Activated CD8-positive, alpha-beta T cell treated with anti-CD3 and anti-CD28 coated beads, Interleukin-2, amount 10 ng/mL, durations not matched to agents 7 days and 5 days (primary cell): ENCODE measurements around the gene TMEM233. TPM values are rescaled to one million over a fixed set of nuclear protein-coding genes. Genes with fewer than 3 reads are reported as not detected.

Experiments
- ATAC-seq: fragments of 150-1000 bp; cut with Tn5 transposase; one replicate; pipeline ENCODE4 v1.10.0; 2021; ENCODE audit warnings: moderate library complexity
- CTCF ChIA-PET: fragments of 350-600 bp; sonication (Branson Sonifier 250); formaldehyde crosslinking; loops from one replicate; lab custom pipeline; 2021; ENCODE audit warnings: antibody characterized with exemption; lab: Charles Lee
- POLR2A ChIA-PET: fragments of 350-600 bp; sonication (Branson Sonifier 250); formaldehyde crosslinking; loops from one replicate; lab custom pipeline; 2021; ENCODE audit warnings: antibody characterized with exemption; lab: Charles Lee
- DNase-seq: peaks from one replicate; pipeline ENCODE4 v3.0.0-alpha.2; 2020
- H3K27ac Mint-ChIP-seq: one replicate; pipeline ENCODE4 v1.8.0; 2021; ENCODE audit warnings: mild to moderate bottlenecking, mixed read lengths
- H3K27me3 Mint-ChIP-seq: one replicate; pipeline ENCODE4 v1.8.0; 2021; ENCODE audit warnings: low read depth, mixed read lengths
- H3K36me3 Mint-ChIP-seq: one replicate; pipeline ENCODE4 v1.8.0; 2021; ENCODE audit warnings: low read depth, mixed read lengths
- H3K4me1 Mint-ChIP-seq: one replicate; pipeline ENCODE4 v1.8.0; 2021; ENCODE audit warnings: low read depth, mixed read lengths
- H3K4me3 Mint-ChIP-seq: one replicate; pipeline ENCODE4 v1.8.0; 2021; ENCODE audit warnings: mild to moderate bottlenecking, mixed read lengths
- H3K9me3 Mint-ChIP-seq: one replicate; pipeline ENCODE4 v1.8.0; 2022; ENCODE audit warnings: mixed read lengths; ENCODE audit not compliant: insufficient read depth
- total RNA-seq, 2 experiments: library from RNA; stranded (reverse); gene quantifications; one replicate each; pipeline ENCODE4 v1.2.3, GENCODE V29; 2021

TMEM233 gene
- total RNA-seq, 2 experiments from 2014 or later, result not detected

DNA sequence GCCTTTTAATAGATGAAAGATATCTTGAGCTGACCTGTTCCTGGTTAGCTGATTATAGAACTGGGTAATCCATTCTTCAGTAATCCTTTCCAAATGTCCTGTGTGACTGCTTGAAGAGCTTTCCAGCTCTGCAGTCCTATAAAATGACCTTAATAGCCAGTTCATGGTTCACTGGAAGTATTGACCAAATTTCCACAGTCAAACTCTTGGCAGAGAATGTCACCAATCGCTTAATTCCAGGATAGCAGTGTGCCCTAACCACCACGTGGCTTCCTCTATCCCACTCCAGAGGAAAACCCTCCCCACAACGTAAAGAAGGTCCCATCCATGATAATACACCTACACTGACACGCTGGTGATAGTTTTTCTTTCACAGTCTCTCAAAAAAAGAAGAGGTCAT is 91.8 kb downstream of the TMEM233 start:
- ATAC-seq, result no peak
- Mint-ChIP-seq H3K27me3 (no peaks in the 10 kb centered on the region), H3K36me3 (peaks cover 59% of the 10 kb centered on the region), H3K4me1 (peaks cover 17% of the 10 kb centered on the region), H3K9me3 (no peaks in the 10 kb centered on the region), H3K27ac (no peak overlapping the region), H3K4me3 (no peak overlapping the region)
- ChIA-PET POLR2A (no interaction called here), CTCF (no interaction called here)
- DNase-seq, result no peak

DNA sequence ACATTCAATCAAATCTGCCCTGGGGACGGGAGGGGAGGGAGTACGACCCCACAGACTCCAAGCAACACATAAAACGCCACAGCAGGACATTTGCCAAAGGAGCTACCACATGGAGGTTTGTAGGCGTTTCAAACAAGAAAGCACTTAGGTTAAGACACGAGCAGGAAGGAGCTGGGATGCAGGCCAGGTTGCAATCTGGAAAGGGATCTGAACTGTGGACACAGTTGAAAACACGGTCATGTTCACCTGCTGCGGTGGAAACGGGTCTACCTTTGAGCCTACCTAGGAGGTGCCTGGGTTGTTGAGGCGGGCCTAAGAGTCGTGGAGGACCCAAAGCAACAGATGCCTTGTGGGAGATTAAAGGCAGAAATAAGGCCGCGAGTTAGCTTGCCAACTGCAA is 92.8 kb downstream of the TMEM233 start:
- H3K27me3 Mint-ChIP-seq, result no peaks in the 10 kb centered on the region

DNA sequence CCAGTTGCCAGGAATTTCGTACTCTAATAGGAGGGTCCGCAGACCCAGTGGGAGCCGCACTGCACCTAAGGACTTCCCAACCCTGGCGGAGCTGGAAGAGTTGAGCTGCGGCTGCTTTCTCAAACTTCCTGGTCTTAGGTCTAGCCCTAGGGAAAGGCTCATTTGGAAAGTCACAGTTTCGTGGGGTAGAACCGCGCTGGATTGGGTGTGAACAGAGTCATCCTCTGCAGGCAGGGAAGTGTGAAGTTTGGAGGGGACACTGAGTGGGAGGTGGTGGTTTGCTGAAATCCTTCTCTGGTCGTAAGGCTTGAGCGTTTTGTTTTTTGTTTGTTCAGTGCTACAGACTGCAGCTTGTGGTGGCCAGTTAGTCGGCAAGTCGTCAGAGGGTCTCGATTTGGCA is 93.2 kb downstream of the TMEM233 start:
- DNase-seq, result no peak

More for the DNA sequence above, 92.8 kb downstream of the TMEM233 start:
- Mint-ChIP-seq H3K27ac (no peak overlapping the region), H3K4me1 (peaks cover 17% of the 10 kb centered on the region), H3K4me3 (no peak overlapping the region), H3K36me3 (peaks cover 56% of the 10 kb centered on the region), H3K9me3 (no peaks in the 10 kb centered on the region)
- ChIA-PET CTCF (interaction anchor here (1.6 kb wide), 1 partner anchor 19 kb away, joined by 3 read pairs; the partner anchor contains the start of gene PRKAB1), POLR2A (interaction anchor here (0.7 kb wide), 1 partner anchor 374 kb away, joined by 3 read pairs; no protein-coding TSS in a partner anchor)
- DNase-seq (no peak), ATAC-seq (no peak)

DNA sequence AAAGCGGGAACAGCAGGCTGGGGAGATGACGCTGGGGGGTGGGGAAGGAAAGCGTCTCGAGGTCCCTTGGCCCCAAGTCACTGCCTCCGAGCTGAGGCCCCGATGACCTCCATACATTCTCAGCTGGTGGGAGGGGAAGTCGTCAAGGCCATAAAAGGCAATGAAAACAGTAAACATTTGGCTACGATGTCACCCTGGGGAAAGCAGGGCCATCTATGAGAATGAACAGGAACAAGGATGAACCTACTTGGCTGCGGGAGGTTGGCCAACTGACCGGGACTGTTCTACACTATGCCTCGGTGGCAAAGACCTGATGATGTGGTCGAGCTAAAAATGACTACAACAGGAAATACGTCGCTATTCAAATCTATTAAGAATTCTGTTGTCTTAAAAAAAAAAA is 93.8 kb downstream of the TMEM233 start:
- Mint-ChIP-seq H3K4me1 (peaks cover 11% of the 10 kb centered on the region), H3K27me3 (no peaks in the 10 kb centered on the region), H3K4me3 (no peak overlapping the region), H3K9me3 (no peaks in the 10 kb centered on the region), H3K27ac (no peak overlapping the region), H3K36me3 (peaks cover 52% of the 10 kb centered on the region)
- CTCF ChIA-PET, result interaction anchor here (1.6 kb wide), 1 partner anchor 20 kb away, joined by 3 read pairs; the partner anchor contains the start of gene PRKAB1
- ATAC-seq (no peak), DNase-seq (no peak)
- POLR2A ChIA-PET, result no interaction called here

More for the DNA sequence above, 93.2 kb downstream of the TMEM233 start:
- CTCF ChIA-PET, result interaction anchor here (1.6 kb wide), 1 partner anchor 19 kb away, joined by 3 read pairs; the partner anchor contains the start of gene PRKAB1
- Mint-ChIP-seq H3K36me3 (peaks cover 56% of the 10 kb centered on the region), H3K27me3 (no peaks in the 10 kb centered on the region), H3K27ac (no peak overlapping the region), H3K4me3 (no peak overlapping the region), H3K4me1 (peaks cover 17% of the 10 kb centered on the region), H3K9me3 (no peaks in the 10 kb centered on the region)
- no peak for ATAC-seq
- POLR2A ChIA-PET, result no interaction called here

DNA sequence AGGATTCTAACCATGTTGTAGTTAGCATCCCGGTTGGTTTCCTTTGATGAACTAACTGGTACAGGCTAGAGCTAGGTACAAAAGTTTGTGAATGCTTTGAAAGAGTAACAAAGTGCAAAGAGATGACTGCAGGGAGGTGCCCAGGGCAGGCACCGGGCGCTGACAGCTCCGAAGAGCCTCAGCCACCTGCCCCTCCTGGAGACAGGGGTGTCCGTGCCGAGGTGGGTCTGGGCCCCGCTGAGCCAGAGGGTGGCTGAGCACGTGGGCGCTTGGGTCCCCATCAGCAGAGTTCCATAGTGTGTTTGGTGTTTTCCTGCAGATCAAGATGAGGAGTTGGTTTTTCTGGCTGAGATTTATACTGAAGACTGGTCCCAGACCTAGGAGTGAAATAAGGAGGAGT is 94.3 kb downstream of the TMEM233 start:
- no peaks in the 10 kb centered on the region for H3K27me3 Mint-ChIP-seq
- DNase-seq, result no peak
- ATAC-seq, result no peak
- no peak overlapping the region for H3K27ac Mint-ChIP-seq
- H3K36me3 Mint-ChIP-seq, result peaks cover 50% of the 10 kb centered on the region
- POLR2A ChIA-PET, result no interaction called here
- peaks cover 6% of the 10 kb centered on the region for H3K4me1 Mint-ChIP-seq
- CTCF ChIA-PET, result interaction anchor here (1.6 kb wide), 1 partner anchor 20 kb away, joined by 3 read pairs; the partner anchor contains the start of gene PRKAB1
- H3K4me3 Mint-ChIP-seq, result no peak overlapping the region
- no peaks in the 10 kb centered on the region for H3K9me3 Mint-ChIP-seq

DNA sequence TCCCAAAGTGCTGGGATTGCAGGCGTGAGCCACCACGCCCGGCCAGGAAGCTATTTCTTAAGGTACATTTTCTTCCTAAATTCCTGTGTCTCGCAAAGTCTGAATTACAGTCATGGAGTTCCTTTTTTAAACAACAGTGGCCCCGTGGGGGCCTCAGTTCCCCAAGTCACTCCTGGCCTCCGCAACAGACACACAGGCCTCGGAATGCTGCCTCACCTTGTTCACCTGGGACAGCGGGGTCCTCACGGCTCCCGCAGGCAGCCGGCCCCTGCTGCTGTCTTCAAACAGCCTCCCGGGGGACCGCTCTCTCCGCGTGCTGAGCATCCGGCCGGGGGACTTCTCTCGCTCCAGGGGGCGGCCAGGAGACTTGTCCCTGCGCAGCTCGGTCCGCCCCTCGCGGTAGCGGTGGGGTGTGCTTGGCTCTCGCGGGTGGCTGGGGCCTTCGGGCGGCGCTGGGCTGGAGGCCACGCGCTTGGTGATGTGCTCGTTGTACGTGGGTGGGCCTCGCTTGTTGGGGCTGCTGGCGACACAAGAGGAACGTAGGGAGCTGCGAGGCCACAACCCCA is 96.4 kb downstream of the TMEM233 start:
- Mint-ChIP-seq H3K27me3 (no peaks in the 10 kb centered on the region), H3K27ac (no peak overlapping the region), H3K9me3 (no peaks in the 10 kb centered on the region), H3K4me1 (no peaks in the 10 kb centered on the region), H3K36me3 (peaks cover 44% of the 10 kb centered on the region), H3K4me3 (no peak overlapping the region)
- POLR2A ChIA-PET, result no interaction called here
- DNase-seq (no peak), ATAC-seq (no peak)
- CTCF ChIA-PET, result no interaction called here

DNA sequence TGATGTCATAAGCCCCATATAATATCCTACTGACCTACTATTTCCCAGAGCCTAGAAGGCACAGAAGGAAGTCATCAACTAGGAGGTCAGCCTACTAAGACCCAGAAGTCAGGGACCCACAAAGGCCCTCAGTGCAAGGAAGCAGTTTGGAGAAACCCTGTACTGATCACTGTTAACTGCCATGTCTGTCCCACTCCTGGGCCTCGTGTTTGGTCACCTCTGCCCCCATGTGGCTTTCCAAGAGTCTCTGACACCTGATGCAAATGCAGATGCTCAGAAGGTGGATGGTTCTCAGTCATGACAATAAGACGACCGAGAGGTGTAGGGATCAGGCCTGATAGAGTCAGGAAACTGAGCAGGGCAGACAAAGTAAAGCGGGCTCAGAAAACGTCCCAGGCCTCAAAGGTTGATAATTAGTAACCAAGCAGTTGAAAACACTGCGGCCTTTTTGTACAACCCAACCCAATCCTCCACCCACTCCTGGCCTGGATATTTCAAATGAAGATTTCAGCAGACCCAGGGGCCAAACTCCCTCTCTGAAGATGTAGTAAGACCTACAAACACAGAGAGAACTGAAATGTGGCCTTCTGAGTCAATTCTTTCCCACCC is 97.7 kb downstream of the TMEM233 start:
- H3K27me3 Mint-ChIP-seq, result no peaks in the 10 kb centered on the region
- peaks cover 38% of the 10 kb centered on the region for H3K36me3 Mint-ChIP-seq
- no peak overlapping the region for H3K4me3 Mint-ChIP-seq
- DNase-seq, result no peak
- H3K4me1 Mint-ChIP-seq, result no peaks in the 10 kb centered on the region
- H3K9me3 Mint-ChIP-seq, result no peaks in the 10 kb centered on the region
- POLR2A ChIA-PET, result no interaction called here
- CTCF ChIA-PET, result no interaction called here
- ATAC-seq, result no peak
- H3K27ac Mint-ChIP-seq, result no peak overlapping the region

DNA sequence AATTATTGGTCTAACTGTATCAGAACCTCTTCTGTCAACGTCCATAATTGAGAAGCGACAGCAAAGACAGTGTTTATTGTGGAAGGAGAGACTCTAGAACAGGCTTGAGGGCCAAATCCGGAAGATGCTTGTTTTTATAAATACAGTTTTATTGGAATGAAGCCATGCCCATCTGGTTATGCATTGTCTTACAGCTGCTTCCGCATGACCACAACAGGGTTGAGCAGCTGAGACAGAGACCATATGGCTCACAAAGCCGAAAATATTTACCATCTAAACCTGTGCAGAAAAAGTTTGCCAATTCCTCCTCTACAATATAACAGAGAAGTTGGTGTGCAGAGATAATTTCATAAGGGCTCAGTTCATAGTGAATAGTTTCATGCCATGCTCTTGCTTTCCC is 98.8 kb downstream of the TMEM233 start:
- ChIA-PET POLR2A (no interaction called here), CTCF (no interaction called here)
- no peaks in the 10 kb centered on the region for H3K9me3 Mint-ChIP-seq
- ATAC-seq (no peak), DNase-seq (no peak)
- no peaks in the 10 kb centered on the region for H3K27me3 Mint-ChIP-seq
- H3K36me3 Mint-ChIP-seq, result peaks cover 34% of the 10 kb centered on the region
- no peak overlapping the region for H3K27ac Mint-ChIP-seq
- H3K4me3 Mint-ChIP-seq, result no peak overlapping the region
- no peaks in the 10 kb centered on the region for H3K4me1 Mint-ChIP-seq

Other genes starting within 250 kb of the TMEM233 start
- 10 to 100 TPM; 31.7 to 33.1 TPM for gene PRKAB1, start 74.4 kb downstream of the TMEM233 start, total RNA-seq